Activated gamma-delta T cell treated with Interleukin-2 at 50 U/mL for 16 hours (primary cell): ENCODE results near the gene COX6B1.
"Not testable (repeated sequence)": the region's sequence is repeated elsewhere in the genome, so short reads cannot be mapped to it uniquely, and the experiment has no call there.

Experiments
- DNase-seq: peaks from one replicate; pipeline ENCODE4 v3.0.0-alpha.2; 2020

The COX6B1 gene

DNA sequence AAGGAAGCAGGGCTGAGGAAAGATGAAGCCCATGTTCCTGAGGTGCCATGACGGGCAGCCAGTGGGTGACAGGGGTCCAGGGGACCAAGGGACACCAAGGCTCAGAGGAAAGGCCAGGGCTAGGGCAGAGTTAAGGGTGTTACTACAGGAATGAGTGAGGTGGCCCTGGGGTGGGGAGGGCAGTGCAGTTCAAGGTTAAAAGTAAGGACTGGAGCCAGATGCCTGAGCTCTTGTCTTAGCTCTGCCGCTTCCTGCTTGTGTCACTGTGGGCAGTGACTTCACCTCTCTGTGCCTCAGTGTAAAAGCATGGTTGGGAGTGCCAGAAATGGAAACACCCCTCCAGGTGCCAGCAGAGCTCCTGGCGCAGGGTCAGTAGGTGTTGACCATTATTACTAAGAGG is 11.5 kb upstream of the COX6B1 start:
- DNase-seq = no peak

DNA sequence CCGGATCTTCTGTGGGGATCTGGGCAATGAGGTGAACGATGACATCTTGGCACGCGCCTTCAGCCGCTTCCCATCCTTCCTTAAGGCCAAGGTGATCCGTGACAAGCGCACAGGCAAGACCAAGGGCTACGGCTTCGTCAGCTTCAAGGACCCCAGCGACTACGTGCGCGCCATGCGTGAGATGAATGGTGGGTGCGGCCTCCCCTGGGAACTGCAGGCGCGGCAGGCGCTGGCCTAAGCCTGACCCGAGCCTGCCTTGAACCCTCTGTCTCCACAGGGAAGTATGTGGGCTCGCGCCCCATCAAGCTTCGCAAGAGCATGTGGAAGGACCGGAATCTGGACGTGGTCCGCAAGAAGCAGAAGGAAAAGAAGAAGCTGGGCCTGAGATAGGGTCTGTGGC is 11.0 kb upstream of the COX6B1 start:
- no peak for DNase-seq

DNA sequence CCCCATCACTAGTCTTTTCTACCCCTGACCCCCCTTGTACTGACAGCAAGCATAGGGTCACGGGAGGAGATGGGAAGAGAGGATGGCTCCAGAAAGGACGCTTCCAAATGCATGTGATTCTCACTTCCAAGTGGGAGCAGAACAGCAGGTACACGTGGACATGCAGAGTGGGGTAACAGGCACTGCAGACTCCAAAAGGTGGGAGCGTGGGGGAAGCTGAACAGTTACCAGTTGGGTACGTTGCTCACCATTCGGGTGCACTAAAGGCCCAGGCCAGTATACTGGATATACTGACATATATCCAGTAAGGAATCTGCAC is 8.8 kb upstream of the COX6B1 start:
- no peak for DNase-seq

DNA sequence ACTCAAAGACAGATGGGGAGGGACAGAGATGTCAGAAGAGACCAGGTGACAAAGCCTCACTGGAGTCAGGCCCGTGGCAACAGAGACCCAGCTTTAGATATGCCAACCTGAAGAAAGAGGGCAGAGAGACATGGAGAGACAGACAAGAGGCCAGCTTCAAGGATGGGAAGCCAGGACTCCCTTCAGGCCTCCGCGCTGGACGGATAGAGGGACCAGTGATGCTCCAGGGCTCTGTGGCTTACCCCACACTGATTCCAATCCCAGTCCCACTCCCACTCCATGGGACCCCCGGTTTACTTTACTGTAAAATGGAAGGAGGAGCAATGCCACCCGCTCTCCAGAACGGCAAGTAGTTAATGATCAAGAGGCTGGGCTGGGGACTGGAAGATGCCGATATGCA is 8.3 kb upstream of the COX6B1 start:
- no peak for DNase-seq

DNA sequence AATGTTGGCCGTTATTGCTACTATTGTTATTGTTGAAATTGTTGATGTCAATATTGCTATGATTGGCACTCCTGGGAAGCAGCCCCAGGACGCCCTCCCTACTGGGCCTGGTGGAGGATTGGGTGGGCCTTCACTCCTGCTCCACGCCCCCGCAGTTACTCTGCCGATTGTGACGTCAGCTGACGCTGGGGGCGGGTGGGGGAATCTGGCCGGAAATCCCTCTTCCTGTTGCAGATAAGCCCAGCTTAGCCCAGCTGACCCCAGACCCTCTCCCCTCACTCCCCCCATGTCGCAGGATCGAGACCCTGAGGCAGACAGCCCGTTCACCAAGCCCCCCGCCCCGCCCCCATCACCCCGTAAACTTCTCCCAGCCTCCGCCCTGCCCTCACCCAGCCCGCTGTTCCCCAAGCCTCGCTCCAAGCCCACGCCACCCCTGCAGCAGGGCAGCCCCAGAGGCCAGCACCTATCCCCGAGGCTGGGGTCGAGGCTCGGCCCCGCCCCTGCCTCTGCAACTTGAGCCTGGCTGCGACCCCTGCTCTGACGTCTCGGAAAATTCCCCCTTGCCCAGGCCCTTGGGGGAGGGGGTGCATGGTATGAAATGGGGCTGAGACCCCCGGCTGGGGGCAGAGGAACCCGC is 6.5 kb upstream of the COX6B1 start, which contains the start of gene ETV2:
ETV2 (plus strand) TSS at position 231 of the 637 bp plus-strand sequence. CDS start 716 bp downstream, outside the sequence.
- DNase-seq = peak; percentile 46

DNA sequence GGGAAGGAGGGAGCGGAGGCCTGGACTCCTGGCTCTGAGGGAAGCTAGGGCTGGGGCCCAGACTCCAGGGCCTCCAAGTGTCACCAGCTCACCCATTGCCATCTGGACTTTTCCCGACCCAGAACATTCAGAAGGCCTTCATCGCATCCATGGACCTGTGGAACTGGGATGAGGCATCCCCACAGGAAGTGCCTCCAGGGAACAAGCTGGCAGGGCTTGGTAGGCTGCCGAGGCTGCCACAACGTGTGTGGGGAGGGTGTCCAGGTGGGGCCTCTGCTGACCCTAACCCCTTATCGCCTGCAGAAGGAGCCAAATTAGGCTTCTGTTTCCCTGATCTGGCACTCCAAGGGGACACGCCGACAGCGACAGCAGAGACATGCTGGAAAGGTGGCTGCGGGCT is 5.8 kb upstream of the COX6B1 start:
- no peak for DNase-seq

DNA sequence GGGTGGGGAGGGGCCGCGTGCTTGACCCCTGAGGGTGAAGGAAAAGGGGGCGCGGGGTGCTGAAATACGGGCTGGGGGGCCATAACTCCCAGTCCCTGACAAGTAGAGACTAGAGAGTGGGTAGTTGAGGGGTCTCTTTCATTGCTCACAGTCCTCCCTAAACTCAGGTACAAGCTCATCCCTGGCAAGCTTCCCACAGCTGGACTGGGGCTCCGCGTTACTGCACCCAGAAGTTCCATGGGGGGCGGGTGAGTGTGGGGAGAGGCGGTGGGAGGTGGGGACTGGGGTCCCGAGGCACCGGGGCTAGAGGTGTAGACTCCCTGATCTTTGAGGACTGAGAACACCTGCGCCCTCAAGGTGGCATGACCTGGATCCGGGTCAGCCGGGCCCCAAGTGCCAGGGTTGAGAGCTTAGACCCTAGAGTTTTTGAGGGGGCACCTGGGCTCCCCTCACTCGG is 5.3 kb upstream of the COX6B1 start:
- DNase-seq = no peak

DNA sequence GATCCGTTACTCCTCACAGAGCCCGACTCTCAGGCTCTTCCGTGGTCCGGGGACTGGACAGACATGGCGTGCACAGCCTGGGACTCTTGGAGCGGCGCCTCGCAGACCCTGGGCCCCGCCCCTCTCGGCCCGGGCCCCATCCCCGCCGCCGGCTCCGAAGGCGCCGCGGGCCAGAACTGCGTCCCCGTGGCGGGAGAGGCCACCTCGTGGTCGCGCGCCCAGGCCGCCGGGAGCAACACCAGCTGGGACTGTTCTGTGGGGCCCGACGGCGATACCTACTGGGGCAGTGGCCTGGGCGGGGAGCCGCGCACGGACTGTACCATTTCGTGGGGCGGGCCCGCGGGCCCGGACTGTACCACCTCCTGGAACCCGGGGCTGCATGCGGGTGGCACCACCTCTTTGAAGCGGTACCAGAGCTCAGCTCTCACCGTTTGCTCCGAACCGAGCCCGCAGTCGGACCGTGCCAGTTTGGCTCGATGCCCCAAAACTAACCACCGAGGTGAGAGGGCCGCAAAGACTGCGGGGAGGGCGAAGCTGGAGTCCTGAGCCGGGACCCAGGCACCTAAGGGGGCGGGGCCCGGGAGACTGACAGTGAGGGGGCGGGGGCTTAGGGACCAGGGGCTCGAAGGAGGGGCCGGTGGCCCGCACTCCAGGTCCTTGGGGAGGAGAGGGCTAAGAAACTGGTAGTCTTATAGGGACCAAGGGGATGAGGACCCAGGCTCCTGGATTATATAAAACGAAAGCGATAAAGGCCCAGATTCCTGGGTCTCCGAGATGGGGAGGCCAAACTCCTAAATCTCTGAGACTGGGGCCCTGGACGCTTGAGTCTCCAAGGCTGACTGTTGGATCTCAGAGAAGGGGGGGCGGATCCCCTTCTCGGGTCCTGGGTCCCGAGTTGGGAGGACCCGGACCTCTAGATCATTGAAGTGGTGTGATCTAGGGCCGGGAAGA is 4.6 kb upstream of the COX6B1 start:
- peak; percentile 75 for DNase-seq

DNA sequence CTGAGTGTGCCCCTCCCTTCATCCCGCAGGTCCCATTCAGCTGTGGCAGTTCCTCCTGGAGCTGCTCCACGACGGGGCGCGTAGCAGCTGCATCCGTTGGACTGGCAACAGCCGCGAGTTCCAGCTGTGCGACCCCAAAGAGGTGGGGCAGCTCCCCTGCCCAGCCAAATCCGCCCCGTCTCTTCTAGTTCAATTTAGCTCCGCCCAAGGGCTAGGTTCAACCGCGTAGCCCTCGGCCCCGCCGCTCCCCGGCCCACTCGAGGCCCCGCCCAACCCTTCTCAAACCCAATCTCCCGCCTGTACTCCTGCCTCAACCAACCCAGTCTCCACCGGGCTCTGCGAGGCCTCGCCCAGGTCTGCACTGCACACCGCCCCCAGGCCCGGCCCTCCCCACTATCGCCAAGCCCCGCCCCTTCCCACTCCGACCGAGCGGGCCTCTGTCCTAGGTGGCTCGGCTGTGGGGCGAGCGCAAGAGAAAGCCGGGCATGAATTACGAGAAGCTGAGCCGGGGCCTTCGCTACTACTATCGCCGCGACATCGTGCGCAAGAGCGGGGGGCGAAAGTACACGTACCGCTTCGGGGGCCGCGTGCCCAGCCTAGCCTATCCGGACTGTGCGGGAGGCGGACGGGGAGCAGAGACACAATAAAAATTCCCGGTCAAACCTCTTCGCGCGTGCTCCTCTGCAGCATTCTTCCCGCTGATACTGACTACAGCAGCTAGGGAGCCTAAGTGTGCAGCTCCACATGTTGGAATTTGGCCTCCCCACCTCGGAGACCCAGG is 3.7 kb upstream of the COX6B1 start:
- peak; percentile 93 for DNase-seq

DNA sequence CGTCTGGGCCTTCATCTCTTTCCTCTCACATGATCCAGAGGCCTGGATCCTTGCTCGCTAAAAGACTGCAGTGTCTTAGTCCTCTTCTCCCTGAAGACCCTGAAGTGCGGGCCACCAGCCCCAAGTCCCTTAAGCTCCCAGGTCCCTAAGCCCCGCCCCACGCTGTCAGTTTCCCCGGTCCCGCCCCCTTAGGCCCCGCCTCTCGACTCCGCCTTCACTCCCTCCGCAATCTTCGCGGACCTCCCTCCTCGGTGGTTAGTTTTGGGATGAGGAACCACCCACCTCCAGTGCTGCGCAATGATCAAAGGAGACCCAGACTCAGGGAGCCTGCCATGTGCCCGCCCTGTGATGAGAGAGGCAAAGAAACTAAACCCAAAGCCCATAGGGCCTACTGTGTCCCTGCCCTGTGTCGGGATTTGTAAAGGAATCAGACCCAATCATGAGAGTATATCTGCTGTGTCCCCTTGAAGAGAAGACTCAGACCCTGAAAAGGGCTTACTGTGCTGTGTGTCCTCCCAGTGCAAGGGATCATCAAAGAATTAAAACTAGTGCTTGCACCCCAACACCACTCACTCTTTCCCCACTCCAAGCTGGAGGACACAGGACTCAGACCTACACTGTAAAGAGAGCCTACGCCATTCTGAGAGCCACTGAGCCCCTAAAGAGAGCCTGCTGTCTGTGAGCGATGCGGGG is 3.0 kb upstream of the COX6B1 start:
- DNase-seq = peak; percentile 56

DNA sequence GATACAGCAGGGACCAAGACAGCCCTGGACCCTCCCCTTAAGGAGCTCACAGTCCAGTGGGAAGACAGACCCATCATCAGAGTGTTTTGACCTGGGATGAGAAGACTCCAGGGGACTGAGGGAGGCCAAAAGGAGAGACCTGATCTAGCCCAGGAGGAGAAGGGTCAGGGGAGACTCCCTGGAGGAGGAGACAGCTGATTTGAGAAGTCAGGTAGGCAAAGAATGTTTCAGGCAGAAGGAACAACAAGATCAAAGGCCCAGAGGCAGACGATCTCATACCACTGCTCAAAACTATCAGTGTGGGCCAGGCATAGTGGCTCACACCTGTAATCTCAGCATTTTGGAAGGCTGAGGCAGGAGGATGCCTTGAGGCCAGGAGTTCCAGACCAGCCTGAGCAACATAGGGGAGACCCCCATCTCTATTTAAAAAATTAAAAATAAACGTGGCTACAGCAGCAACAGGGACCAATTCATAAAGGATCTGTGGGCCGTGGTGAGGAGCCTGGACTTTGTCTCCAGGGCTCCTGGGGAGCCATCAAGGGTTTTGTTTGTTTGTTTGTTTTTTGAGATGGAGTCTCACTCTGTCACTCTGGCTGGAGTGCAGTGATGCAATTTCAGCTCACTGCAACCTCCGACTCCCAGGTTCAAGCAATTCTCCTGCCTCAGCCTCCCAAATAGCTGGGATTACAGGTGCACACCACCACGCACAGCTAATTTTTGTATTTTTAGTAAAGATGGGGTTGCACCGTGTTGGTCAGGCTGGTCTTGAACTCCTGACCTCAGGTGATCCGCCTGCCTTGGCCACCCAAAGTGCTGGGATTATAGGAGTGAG is 2.2 kb upstream of the COX6B1 start:
- DNase-seq = no peak

DNA sequence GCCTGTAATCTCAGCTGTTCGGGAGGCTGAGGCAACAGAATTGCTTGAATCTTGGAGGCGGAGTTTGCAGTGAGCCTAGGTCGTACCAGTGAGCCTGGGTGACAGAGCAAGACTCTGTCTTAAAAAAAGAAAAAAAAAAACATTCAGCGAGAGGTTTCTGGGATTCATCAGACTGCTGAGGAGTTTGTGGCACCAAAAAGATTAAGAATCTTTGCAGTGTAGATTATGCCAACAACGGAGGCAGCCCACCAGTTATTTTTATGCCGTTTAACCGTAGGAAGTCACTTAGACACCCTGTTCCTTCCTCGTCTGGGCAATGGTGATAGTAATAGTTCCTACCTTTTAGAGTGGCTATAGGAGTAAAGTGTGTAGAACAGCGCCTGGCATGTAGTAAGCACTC is 2.5 kb downstream of the COX6B1 start:
- DNase-seq = no peak

DNA sequence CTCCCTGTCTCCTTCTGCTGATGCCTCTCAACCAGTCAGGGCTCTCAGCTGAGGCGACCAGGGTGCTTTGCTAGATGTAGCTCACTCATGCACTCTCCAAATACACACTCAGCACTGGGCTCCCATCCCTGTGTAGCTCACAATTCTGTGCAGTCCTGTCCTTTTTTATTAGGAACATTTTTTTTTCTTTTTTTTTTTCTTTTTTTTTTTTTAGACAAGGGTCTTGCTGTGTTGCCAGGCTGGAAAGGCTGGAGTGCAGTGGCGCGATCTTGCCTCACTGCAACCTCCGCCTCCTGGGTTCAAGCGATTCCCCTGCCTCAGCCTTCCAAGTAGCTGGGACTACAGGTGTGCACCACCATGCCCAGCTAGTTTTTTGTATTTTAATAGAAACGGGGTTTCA is 6.7 kb downstream of the COX6B1 start:
- not testable (repeated sequence) for DNase-seq

DNA sequence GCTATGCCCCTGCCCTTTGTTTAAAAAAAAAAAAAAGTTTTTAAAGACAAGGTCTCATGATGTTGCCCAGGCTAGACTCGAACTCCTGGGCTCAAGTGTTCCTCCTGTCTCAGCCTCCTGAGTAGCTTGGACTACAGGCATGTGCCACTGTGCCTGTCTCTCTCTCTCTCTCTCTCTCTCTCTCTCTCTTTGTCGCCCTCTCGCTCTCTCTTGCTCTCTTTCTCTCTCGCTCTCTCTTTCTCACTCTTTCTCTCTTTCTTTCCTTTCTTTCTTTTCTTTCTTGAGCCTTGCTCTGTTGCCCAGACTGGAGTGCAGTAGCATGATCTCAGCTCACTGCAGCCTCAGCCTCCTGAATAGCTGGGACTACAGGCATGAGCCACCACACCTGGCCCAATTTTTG is 7.5 kb downstream of the COX6B1 start:
- DNase-seq = no peak

DNA sequence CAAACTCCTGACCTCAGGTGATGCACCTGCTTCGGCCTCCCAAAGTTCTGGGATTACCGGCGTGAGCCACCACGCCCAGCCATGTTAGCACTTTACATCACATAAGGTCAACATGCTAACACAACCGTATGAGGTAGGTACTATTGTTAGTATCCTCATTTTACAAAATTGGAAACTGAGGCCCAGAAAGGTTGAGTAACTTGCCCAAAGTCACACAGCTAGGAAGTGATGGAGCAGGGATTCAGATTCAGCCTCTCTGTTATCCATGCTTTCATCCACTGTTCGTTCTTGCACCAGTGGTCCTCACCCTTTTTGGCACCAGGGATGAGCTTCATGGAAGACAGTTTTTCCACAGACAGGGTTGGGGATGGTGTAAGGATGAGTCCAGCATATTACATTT is 8.6 kb downstream of the COX6B1 start:
- DNase-seq = no peak

DNA sequence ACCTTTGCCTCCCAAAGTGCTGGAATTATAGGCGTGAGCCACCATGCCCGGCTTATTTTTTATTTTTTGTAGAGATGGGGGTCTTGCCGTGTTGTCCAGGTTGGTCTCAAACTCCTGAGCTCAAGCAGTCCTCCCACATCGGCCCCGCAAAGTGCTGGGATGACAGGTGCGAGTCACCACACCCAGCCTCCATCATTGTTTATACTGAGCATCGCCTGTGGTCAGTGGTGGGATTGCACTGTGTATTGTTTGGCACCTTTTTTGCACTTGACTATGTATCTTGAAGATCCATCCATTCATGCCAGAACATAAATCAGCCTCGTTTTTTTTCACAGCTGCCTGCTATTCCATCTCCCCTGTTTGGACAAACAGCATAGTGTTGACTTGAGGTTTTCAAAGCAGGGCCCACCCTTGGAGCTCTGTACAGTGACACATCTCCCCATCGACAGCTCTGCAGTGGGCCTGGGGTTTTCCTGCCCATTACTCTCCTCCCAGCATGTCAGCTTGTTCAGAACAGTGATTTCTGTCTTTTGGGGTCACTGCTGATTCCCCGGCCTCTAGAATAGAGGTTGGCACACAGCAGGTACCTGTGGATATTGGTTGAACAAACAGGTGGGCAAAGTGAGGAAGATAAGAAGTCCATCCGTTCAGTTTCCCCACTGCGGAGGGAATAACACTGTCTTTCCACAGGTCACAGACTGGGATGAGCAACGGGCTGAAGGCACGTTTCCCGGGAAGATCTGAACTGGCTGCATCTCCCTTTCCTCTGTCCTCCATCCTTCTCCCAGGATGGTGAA is 10.0 kb downstream of the COX6B1 start:
- DNase-seq = no peak

DNA sequence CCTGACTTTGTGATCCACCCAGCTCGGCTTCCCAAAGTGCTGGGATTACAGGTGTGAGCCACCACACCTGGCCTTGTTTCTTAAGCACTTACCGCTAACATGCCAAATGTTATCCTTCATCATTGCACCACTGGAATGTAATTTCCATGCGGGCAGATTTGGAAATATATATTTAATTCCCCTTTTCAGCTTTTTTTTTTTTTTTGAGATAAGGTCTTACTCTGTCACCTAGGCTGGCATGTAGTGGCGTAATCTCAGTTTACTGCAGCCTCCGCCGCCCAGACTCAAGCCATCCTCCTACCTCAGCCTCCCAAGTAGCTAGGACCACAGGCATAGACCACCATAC is 13.8 kb downstream of the COX6B1 start:
- no peak for DNase-seq

DNA sequence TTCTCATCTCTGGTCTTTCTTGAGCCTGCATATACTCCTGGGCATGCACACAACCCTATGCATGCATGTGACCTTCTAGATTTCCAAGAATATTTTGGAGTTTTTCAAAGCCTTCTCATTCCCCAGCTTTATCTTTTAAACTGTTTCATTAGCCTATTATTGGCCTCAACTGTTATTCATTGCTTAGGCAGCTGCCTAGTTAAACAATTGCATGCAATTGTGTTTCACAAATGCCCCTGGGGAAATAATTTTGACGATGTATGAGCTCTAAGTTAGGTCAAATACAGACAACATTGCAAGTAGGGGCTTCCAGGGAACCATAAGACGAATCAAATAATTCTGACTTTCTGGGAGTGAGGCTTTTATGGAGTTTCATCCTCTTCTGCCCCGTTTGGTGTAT is 15.9 kb downstream of the COX6B1 start:
- DNase-seq = no peak

DNA sequence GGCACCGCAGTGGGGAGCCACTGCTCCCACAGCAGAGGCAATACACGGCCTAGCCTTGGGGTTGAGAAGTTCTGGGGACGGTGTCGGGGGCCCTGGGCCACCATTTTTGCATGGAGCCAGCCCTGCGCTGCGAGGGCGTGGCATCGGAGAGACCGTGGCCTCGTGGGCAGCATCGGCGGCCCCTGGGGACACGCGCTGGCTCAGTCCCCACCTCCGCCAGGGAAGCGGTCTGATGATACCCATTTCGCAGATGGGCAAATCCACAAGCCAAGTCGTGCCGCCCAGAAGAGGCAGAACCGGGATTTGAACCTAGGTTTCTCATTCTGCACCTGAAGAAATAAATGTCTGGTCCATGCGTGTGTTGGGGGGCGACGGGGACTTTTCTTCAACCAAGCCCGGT is 17.0 kb downstream of the COX6B1 start:
- DNase-seq = no peak

DNA sequence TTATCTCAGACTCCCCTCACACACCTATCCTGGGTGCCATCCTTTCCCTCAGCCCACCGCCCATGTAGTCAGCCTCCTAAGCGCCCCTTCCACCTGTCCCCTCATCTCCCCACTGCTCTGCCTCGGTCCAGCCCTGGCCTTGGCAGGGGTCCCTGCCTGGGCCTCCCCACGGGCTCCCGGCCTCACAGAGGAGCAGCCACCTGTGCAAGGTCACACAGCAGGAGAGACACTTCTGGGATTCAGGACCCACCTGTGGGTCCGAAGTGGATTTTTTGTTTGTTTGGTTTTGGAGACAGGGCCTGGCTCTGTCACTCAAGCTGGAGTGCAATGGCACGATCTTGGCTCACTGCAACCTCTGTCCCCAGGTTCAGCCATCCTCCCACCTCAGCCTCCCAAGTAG is 17.5 kb downstream of the COX6B1 start:
- DNase-seq = no peak

DNA sequence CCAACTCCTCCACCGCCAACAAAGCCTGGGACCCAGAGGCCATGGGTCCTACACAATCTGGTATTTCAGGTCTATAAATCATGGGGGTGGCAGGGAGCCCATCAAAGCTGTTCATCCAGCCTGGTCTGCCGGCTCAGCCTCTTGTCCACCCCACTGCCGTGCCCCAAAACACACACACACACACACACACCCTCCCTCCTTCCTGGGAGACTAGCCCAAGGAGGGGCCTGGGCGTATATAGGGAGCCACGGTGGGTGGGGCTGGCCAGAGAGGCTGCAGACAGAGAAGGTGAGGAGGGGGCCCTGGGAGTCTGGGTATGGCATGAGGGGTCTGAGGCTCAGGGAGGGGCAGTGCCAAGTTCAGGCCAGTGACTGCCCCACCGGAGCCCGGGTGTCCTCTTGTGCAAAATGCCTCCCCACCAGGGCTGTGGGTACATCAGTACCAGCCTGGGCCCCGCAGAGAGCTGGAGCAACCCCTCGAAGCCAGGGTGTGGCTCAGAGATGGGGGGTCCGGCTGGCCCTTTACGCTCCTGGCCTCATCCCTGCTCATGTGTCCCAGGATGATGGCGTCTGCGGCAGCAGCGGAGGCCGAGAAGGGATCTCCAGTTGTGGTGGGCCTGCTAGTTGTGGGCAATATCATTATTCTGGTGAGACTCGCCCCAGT is 18.3 kb downstream of the COX6B1 start, which contains the start of gene UPK1A:
UPK1A (plus strand) TSS at position 267 of the 663 bp plus-strand sequence; CDS start at position 563, 296 bp downstream.
- DNase-seq = no peak
